HEK293 (cell line): ENCODE measurements around the gene SPOCK3.

Experiments used
- PATZ1 ChIP-seq: fragments of 450-650 bp; formaldehyde crosslinking; IDR thresholded peaks from 2 replicates; pipeline ENCODE4 v1.5.1; 2016; ENCODE audit warnings: missing biosample characterization, missing genetic modification characterization
- REPIN1 ChIP-seq: fragments of 450-650 bp; formaldehyde crosslinking; IDR thresholded peaks from 2 replicates; pipeline ENCODE4 v1.5.1; 2017; ENCODE audit warnings: missing biosample characterization, missing genetic modification characterization, low read depth
- SCRT1 ChIP-seq: fragments of 450-650 bp; formaldehyde crosslinking; IDR thresholded peaks from 2 replicates; pipeline ENCODE4 v1.5.1; 2016; ENCODE audit warnings: missing biosample characterization, missing genetic modification characterization, borderline replicate concordance
- TCF7L2 ChIP-seq: IDR thresholded peaks from 2 replicates; pipeline ENCODE4 v1.6.1; 2011; ENCODE audit warnings: low read depth, mild to moderate bottlenecking, inconsistent platforms, low read length, moderate library complexity, borderline replicate concordance
- ZFP3 ChIP-seq: fragments of 450-650 bp; formaldehyde crosslinking; IDR thresholded peaks from 2 replicates; pipeline ENCODE4 v1.5.1; 2016; ENCODE audit warnings: low read depth, missing biosample characterization, missing genetic modification characterization
- ZNF10 ChIP-seq: fragments of 450-650 bp; formaldehyde crosslinking; IDR thresholded peaks from 2 replicates; pipeline ENCODE4 v1.5.1; 2017; ENCODE audit warnings: missing biosample characterization, missing genetic modification characterization
- ZNF175 ChIP-seq: fragments of 450-650 bp; formaldehyde crosslinking; IDR thresholded peaks from 2 replicates; pipeline ENCODE4 v1.5.1; 2016; ENCODE audit warnings: missing biosample characterization, missing genetic modification characterization
- ZNF24 ChIP-seq: fragments of 450-650 bp; formaldehyde crosslinking; IDR thresholded peaks from 2 replicates; pipeline ENCODE4 v1.5.1; 2016; ENCODE audit warnings: missing biosample characterization, missing genetic modification characterization
- ZNF274 ChIP-seq, 2 experiments: fragments of 200-500 bp in 1 of 2; fragments of 450-650 bp in 1 of 2; sonication (Bioruptor generic) in 1 of 2; formaldehyde crosslinking in 1 of 2; IDR thresholded peaks; 2 replicates each; pipeline versions ENCODE4 v1.5.1 to v1.6.1; 2014 to 2016; ENCODE audit warnings: borderline replicate concordance in 1 of 2, inconsistent platforms in 1 of 2, low read length in 1 of 2, missing biosample characterization in 1 of 2, missing genetic modification characterization in 1 of 2
- ZNF621 ChIP-seq: fragments of 450-650 bp; formaldehyde crosslinking; IDR thresholded peaks from 2 replicates; pipeline ENCODE4 v1.5.1; 2017; ENCODE audit warnings: missing biosample characterization, missing genetic modification characterization
- TF ChIP-seq, protein P1 (sequence below): fragments of 450-650 bp; formaldehyde crosslinking; IDR thresholded peaks from 2 replicates; pipeline ENCODE4 v1.5.1; 2016; ENCODE audit warnings: missing biosample characterization, missing genetic modification characterization

GRCh38 chr4:166846939-166847338, 387.4 kb downstream of the SPOCK3 start:
- TF ChIP-seq ZNF274 (IDR thresholded peaks at IDR 0.05; ENCODE audit: low read length) (no peak), ZNF274 (tag by site-specific recombination; IDR thresholded peaks at IDR 0.05; ENCODE audit: borderline replicate concordance) (no peak), ZNF10 (no peak), PATZ1 (tag by site-specific recombination) (no peak), ZNF24 (tag by site-specific recombination) (no peak), REPIN1 (no peak), ZFP3 (no peak), ZNF175 (no peak), ZNF621 (no peak), TCF7L2 (no peak), SCRT1 (tag by site-specific recombination) (no peak)
- TF ChIP-seq, protein P1, sequence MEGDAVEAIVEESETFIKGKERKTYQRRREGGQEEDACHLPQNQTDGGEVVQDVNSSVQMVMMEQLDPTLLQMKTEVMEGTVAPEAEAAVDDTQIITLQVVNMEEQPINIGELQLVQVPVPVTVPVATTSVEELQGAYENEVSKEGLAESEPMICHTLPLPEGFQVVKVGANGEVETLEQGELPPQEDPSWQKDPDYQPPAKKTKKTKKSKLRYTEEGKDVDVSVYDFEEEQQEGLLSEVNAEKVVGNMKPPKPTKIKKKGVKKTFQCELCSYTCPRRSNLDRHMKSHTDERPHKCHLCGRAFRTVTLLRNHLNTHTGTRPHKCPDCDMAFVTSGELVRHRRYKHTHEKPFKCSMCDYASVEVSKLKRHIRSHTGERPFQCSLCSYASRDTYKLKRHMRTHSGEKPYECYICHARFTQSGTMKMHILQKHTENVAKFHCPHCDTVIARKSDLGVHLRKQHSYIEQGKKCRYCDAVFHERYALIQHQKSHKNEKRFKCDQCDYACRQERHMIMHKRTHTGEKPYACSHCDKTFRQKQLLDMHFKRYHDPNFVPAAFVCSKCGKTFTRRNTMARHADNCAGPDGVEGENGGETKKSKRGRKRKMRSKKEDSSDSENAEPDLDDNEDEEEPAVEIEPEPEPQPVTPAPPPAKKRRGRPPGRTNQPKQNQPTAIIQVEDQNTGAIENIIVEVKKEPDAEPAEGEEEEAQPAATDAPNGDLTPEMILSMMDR (tag by site-specific recombination), result no peak
